Measurements from ENCODE around the gene CD47.

Gene CD47

GRCh38 chr3:108090701-108091497 is at the start of gene CD47:
Gene CD47, minus strand, starts transcription at chr3:108091031. Its CDS starts 123 bp downstream, at chr3:108090908.
- DNase-seq (peak; percentile 95), ATAC-seq (ENCODE audit: insufficient read depth, low read depth) (peak; percentile 80)
- Histone ChIP-seq H3K79me2 (ENCODE audit: insufficient read depth, low read length) (peaks cover 49% of the 10 kb centered on the region), H3K4me1 (ENCODE audit: insufficient read depth, low read length) (peaks cover 51% of the 10 kb centered on the region), H3K9ac (ENCODE audit: low read depth, low read length) (peak within 1 kb of the TSS; percentile 79), H3K36me3 (ENCODE audit: insufficient read depth, low read length) (peaks cover 12% of the 10 kb centered on the region), H3K27me3 (ENCODE audit: insufficient read depth, low read length, poor library complexity) (no peaks in the 10 kb centered on the region), H2AFZ (ENCODE audit: low read depth, low read length) (peak within 1 kb of the TSS; percentile 89), H3K9me3 (ENCODE audit: insufficient read depth, low read length, severe bottlenecking) (no peaks in the 10 kb centered on the region), H3K4me3 (ENCODE audit: low read depth in 1 of 2, low read length in 2 of 2) (peak within 1 kb of the TSS; percentile 43 to 64), H3K4me2 (ENCODE audit: insufficient read depth, low read length) (peak within 1 kb of the TSS; percentile 83), H4K20me1 (ENCODE audit: insufficient read depth, low read length) (peaks cover 17% of the 10 kb centered on the region; the same call in 1 of the 2 replicates), H3K27ac (ENCODE audit: low read length) (peak within 1 kb of the TSS; percentile 85)
- TF ChIP-seq CTCF (IDR thresholded peaks at IDR 0.05; ENCODE audit: borderline replicate concordance, extremely low read depth, low read length, poor library complexity, severe bottlenecking) (no peak), EZH2 (IDR thresholded peaks at IDR 0.05; ENCODE audit: borderline replicate concordance, low read depth, low read length, severe bottlenecking) (no peak)

GRCh38 chr3:108137460-108137814 is 46.6 kb upstream of the CD47 start:
- Histone ChIP-seq H3K4me1 (ENCODE audit: insufficient read depth, low read length) (peaks cover 2% of the 10 kb centered on the region; the same call in 1 of the 2 replicates), H4K20me1 (ENCODE audit: insufficient read depth, low read length) (no peaks in the 10 kb centered on the region), H3K27ac (ENCODE audit: low read length) (no peak overlapping the region), H3K9me3 (ENCODE audit: insufficient read depth, low read length, severe bottlenecking) (no peaks in the 10 kb centered on the region), H3K4me3 (ENCODE audit: low read depth in 1 of 2, low read length in 2 of 2) (no peak overlapping the region), H3K36me3 (ENCODE audit: insufficient read depth, low read length) (no peaks in the 10 kb centered on the region), H2AFZ (ENCODE audit: low read depth, low read length) (no peak overlapping the region), H3K79me2 (ENCODE audit: insufficient read depth, low read length) (no peaks in the 10 kb centered on the region), H3K9ac (ENCODE audit: low read depth, low read length) (no peak overlapping the region), H3K4me2 (ENCODE audit: insufficient read depth, low read length) (no peak overlapping the region), H3K27me3 (ENCODE audit: insufficient read depth, low read length, poor library complexity) (no peaks in the 10 kb centered on the region)
- ATAC-seq (ENCODE audit: insufficient read depth, low read depth) (no peak), DNase-seq (no peak)
- no peak for TF ChIP-seq CTCF (IDR thresholded peaks at IDR 0.05; ENCODE audit: borderline replicate concordance, extremely low read depth, low read length, poor library complexity, severe bottlenecking)
- TF ChIP-seq EZH2 (IDR thresholded peaks at IDR 0.05; ENCODE audit: borderline replicate concordance, low read depth, low read length, severe bottlenecking) = no peak

GRCh38 chr3:108136561-108137459 is 46.0 kb upstream of the CD47 start:
- no peak overlapping the region for H3K27ac ChIP-seq (ENCODE audit: low read length)
- no peak overlapping the region for H2AFZ ChIP-seq (ENCODE audit: low read depth, low read length)
- no peak overlapping the region for H3K9ac ChIP-seq (ENCODE audit: low read depth, low read length)
- no peaks in the 10 kb centered on the region for H3K27me3 ChIP-seq (ENCODE audit: insufficient read depth, low read length, poor library complexity)
- no peaks in the 10 kb centered on the region for H3K9me3 ChIP-seq (ENCODE audit: insufficient read depth, low read length, severe bottlenecking)
- H3K4me1 ChIP-seq (ENCODE audit: insufficient read depth, low read length) = peaks cover 2% of the 10 kb centered on the region; the same call in 1 of the 2 replicates
- H3K79me2 ChIP-seq (ENCODE audit: insufficient read depth, low read length) = no peaks in the 10 kb centered on the region
- H4K20me1 ChIP-seq (ENCODE audit: insufficient read depth, low read length) = no peaks in the 10 kb centered on the region
- H3K4me2 ChIP-seq (ENCODE audit: insufficient read depth, low read length) = no peak overlapping the region
- no peaks in the 10 kb centered on the region for H3K36me3 ChIP-seq (ENCODE audit: insufficient read depth, low read length)
- no peak overlapping the region for H3K4me3 ChIP-seq (ENCODE audit: low read depth in 1 of 2, low read length in 2 of 2)
- ATAC-seq (ENCODE audit: insufficient read depth, low read depth) (no peak), DNase-seq (no peak)
- TF ChIP-seq EZH2 (IDR thresholded peaks at IDR 0.05; ENCODE audit: borderline replicate concordance, low read depth, low read length, severe bottlenecking) (no peak), CTCF (IDR thresholded peaks at IDR 0.05; ENCODE audit: borderline replicate concordance, extremely low read depth, low read length, poor library complexity, severe bottlenecking) (no peak)

Measured in DND-41 (cell line).